GM19467 (cell line): Measurements from ENCODE around the gene NLRP1.
A peak's percentile ranks its signal among the peaks of the same experiment; 100 is the strongest.

Experiments
- ATAC-seq: cut with Tn5 transposase; IDR thresholded peaks from one replicate; pipeline ENCODE4 v1.9.1; 2021; ENCODE audit warnings: mild to moderate bottlenecking, moderate library complexity; ENCODE audit not compliant: unreplicated experiment

NLRP1 gene

GRCh38 chr17:5584383-5585286, at the start of gene NLRP1:
TSS of gene NLRP1 (minus strand) at chr17:5584509. CDS start at chr17:5583957, 552 bp downstream.
- ATAC-seq, result peak; percentile 85

- no peak for ATAC-seq
Observed at GRCh38 chr17:5631958-5632590, 47.8 kb upstream of the NLRP1 start.

GRCh38 chr17:5630434-5630833, 46.1 kb upstream of the NLRP1 start:
- no peak for ATAC-seq

- no peak for ATAC-seq
Observed at GRCh38 chr17:5629128-5629527, 44.8 kb upstream of the NLRP1 start.

- ATAC-seq, result no peak
Observed at GRCh38 chr17:5628262-5628661, 44.0 kb upstream of the NLRP1 start.

- ATAC-seq, result no peak
Observed at GRCh38 chr17:5624211-5624610, 39.9 kb upstream of the NLRP1 start.

- ATAC-seq, result no peak
Observed at GRCh38 chr17:5621729-5622128, 37.4 kb upstream of the NLRP1 start.

- ATAC-seq, result no peak
Observed at GRCh38 chr17:5621026-5621425, 36.7 kb upstream of the NLRP1 start.

- no peak for ATAC-seq
Observed at GRCh38 chr17:5619088-5619740, 34.9 kb upstream of the NLRP1 start.

GRCh38 chr17:5618476-5618875, 34.2 kb upstream of the NLRP1 start:
- no peak for ATAC-seq

GRCh38 chr17:5615476-5615875, 31.2 kb upstream of the NLRP1 start:
- ATAC-seq, result no peak

- no peak for ATAC-seq
Observed at GRCh38 chr17:5610956-5611355, 26.6 kb upstream of the NLRP1 start.

- ATAC-seq, result no peak
Observed at GRCh38 chr17:5608399-5609112, 24.2 kb upstream of the NLRP1 start.

- ATAC-seq, result no peak
Observed at GRCh38 chr17:5607946-5608345, 23.6 kb upstream of the NLRP1 start.

- no peak for ATAC-seq
Observed at GRCh38 chr17:5605452-5605851, 21.1 kb upstream of the NLRP1 start.

- no peak for ATAC-seq
Observed at GRCh38 chr17:5600041-5600440, 15.7 kb upstream of the NLRP1 start.

- ATAC-seq, result no peak
Observed at GRCh38 chr17:5598457-5598856, 14.1 kb upstream of the NLRP1 start.

GRCh38 chr17:5596421-5596820, 12.1 kb upstream of the NLRP1 start:
- ATAC-seq, result no peak

GRCh38 chr17:5595831-5596230, 11.5 kb upstream of the NLRP1 start:
- no peak for ATAC-seq

GRCh38 chr17:5592382-5592781, 8.1 kb upstream of the NLRP1 start:
- ATAC-seq, result no peak

- ATAC-seq, result no peak
Observed at GRCh38 chr17:5591966-5592365, 7.7 kb upstream of the NLRP1 start.
